Mammary epithelial cell (primary cell): ENCODE measurements around the gene KLK5.

Experiments
- EZH2 ChIP-seq: IDR thresholded peaks from 2 replicates; pipeline ENCODE4 v1.6.1; 2012; ENCODE audit warnings: low read length, inconsistent platforms, borderline replicate concordance
- TF ChIP-seq, protein P1 (sequence below), 2 donors: IDR thresholded peaks in 1 of 2; conservative IDR thresholded peaks in 1 of 2; 2 replicates each; pipeline ENCODE4 v1.5.1; 2011 to 2012; ENCODE audit warnings: inconsistent platforms in 2 of 2, low read length in 2 of 2, mild to moderate bottlenecking in 2 of 2, control low read depth in 1 of 2, low read depth in 1 of 2; ENCODE audit not compliant: insufficient read depth in 1 of 2; ENCODE audit errors: extremely low read depth in 1 of 2

DNA sequence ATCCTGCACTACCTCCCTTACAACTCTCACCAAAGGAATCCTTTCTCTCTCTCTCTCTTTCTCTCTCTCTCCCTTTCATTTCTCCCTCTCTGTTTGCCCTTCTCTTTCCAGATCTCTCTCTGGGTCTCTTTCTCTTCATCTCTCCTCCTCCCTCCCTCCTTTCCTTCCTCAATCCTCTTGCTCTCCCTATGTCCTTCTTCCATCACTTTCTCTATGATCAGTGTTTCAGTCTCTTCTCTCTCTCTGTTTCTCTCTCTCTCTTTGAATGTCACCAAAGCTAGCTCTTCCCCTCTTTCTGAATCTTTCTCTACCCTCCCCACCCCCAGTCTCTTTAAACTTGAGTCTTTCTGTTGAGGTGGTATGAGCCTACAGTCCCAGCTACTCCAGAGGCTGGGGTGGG lies 21.8 kb downstream of the KLK5 start:
- TF ChIP-seq, protein P1, sequence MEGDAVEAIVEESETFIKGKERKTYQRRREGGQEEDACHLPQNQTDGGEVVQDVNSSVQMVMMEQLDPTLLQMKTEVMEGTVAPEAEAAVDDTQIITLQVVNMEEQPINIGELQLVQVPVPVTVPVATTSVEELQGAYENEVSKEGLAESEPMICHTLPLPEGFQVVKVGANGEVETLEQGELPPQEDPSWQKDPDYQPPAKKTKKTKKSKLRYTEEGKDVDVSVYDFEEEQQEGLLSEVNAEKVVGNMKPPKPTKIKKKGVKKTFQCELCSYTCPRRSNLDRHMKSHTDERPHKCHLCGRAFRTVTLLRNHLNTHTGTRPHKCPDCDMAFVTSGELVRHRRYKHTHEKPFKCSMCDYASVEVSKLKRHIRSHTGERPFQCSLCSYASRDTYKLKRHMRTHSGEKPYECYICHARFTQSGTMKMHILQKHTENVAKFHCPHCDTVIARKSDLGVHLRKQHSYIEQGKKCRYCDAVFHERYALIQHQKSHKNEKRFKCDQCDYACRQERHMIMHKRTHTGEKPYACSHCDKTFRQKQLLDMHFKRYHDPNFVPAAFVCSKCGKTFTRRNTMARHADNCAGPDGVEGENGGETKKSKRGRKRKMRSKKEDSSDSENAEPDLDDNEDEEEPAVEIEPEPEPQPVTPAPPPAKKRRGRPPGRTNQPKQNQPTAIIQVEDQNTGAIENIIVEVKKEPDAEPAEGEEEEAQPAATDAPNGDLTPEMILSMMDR (conservative IDR thresholded peaks at IDR 0.05 in 1 of 2, IDR thresholded peaks at IDR 0.05 in 1 of 2; ENCODE audit: extremely low read depth in 1 of 2, insufficient read depth in 1 of 2, low read depth in 1 of 2, low read length in 2 of 2) = no peak
- no peak for TF ChIP-seq EZH2
